ENCODE measurements around the gene LSM8.

DNA sequence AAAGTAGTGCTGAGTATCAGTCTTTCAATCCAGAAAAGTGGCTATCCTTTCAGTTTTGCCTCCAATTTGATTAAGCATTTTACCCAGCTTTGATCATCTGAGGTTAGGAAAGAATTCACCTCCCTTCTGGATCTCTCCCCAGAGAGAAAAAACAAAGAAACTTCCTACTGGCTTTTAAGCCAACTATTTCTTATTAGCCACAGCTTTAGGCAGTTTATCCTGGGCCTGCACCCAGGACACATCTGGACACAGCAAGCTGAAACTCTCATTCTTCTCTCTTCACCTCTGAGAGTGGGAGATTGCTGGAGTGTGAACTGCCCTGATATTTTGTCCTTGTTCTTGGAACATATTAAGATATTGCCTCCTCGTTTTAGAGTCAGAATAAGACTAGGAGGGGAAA is 43.5 kb upstream of the LSM8 start:
- TF ChIP-seq, protein P1, sequence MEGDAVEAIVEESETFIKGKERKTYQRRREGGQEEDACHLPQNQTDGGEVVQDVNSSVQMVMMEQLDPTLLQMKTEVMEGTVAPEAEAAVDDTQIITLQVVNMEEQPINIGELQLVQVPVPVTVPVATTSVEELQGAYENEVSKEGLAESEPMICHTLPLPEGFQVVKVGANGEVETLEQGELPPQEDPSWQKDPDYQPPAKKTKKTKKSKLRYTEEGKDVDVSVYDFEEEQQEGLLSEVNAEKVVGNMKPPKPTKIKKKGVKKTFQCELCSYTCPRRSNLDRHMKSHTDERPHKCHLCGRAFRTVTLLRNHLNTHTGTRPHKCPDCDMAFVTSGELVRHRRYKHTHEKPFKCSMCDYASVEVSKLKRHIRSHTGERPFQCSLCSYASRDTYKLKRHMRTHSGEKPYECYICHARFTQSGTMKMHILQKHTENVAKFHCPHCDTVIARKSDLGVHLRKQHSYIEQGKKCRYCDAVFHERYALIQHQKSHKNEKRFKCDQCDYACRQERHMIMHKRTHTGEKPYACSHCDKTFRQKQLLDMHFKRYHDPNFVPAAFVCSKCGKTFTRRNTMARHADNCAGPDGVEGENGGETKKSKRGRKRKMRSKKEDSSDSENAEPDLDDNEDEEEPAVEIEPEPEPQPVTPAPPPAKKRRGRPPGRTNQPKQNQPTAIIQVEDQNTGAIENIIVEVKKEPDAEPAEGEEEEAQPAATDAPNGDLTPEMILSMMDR (IDR thresholded peaks at IDR 0.05; ENCODE audit: insufficient read depth, low read length): no peak
- TF ChIP-seq, protein P2, sequence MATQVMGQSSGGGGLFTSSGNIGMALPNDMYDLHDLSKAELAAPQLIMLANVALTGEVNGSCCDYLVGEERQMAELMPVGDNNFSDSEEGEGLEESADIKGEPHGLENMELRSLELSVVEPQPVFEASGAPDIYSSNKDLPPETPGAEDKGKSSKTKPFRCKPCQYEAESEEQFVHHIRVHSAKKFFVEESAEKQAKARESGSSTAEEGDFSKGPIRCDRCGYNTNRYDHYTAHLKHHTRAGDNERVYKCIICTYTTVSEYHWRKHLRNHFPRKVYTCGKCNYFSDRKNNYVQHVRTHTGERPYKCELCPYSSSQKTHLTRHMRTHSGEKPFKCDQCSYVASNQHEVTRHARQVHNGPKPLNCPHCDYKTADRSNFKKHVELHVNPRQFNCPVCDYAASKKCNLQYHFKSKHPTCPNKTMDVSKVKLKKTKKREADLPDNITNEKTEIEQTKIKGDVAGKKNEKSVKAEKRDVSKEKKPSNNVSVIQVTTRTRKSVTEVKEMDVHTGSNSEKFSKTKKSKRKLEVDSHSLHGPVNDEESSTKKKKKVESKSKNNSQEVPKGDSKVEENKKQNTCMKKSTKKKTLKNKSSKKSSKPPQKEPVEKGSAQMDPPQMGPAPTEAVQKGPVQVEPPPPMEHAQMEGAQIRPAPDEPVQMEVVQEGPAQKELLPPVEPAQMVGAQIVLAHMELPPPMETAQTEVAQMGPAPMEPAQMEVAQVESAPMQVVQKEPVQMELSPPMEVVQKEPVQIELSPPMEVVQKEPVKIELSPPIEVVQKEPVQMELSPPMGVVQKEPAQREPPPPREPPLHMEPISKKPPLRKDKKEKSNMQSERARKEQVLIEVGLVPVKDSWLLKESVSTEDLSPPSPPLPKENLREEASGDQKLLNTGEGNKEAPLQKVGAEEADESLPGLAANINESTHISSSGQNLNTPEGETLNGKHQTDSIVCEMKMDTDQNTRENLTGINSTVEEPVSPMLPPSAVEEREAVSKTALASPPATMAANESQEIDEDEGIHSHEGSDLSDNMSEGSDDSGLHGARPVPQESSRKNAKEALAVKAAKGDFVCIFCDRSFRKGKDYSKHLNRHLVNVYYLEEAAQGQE (IDR thresholded peaks at IDR 0.05; ENCODE audit: insufficient replicate concordance, low read depth): no peak
- TF ChIP-seq GABPA (IDR thresholded peaks at IDR 0.05; ENCODE audit: low read depth) (no peak), POLR2AphosphoS5 (IDR thresholded peaks at IDR 0.05; ENCODE audit: low read depth) (no peak)
